ENCODE results near the gene PTOV1. TPM values are rescaled to one million over a fixed set of nuclear protein-coding genes. Genes with fewer than 3 reads are reported as not detected.

The PTOV1 gene
- total RNA-seq, 4 donors from 2014 or later = 62.3 to 203 (median 66.8) TPM

GRCh38 chr19:49807904-49808675 is 42.9 kb upstream of the PTOV1 start:
- no peak for DNase-seq
- TF ChIP-seq EP300 (IDR thresholded peaks at IDR 0.05; ENCODE audit: low read depth) (no peak), POLR2A (IDR thresholded peaks at IDR 0.05) (no peak), POLR2AphosphoS5 (IDR thresholded peaks at IDR 0.05) (no peak), CTCF (IDR thresholded peaks at IDR 0.05) (no peak)
- Histone ChIP-seq H3K27ac (peak overlapping the region; percentile 62 to 84 (median 78)), H3K9me3 (no peaks in the 10 kb centered on the region), H3K27me3 (no peaks in the 10 kb centered on the region), H3K4me3 (peak overlapping the region in 2 of 4 donors; percentile 51 to 57), H3K36me3 (peaks cover 0 to 6% (median 2%) of the 10 kb centered on the region in 4 donors), H3K4me1 (peaks cover 4 to 29% (median 14%) of the 10 kb centered on the region in 4 donors)
- intact Hi-C loops (cut with DNase I; ENCODE audit: low total_unique reads) = loop anchor here (5.0 kb wide), 1 partner anchor 41 kb away; the partner anchor contains the start of gene AP2A1
- in situ Hi-C loops (cut with MboI; ENCODE audit: low pct_ligation_motif_present in 1 of 4, low pct_unique_long_range_greater_than_20kb in 1 of 4, low sequenced_read_pairs in 3 of 4) = no loop called here
- 83 to 90% methylated on average over 3 to 20 of the region's 20 CpGs for WGBS, 2 donors (ENCODE audit: low coverage in 1 of 2)

- WGBS, 2 donors (ENCODE audit: low coverage in 1 of 2) = 1% methylated on average over 31 of the region's 31 CpGs; no CpG with 5 or more reads in 1 of the 2 donors
- Histone ChIP-seq H3K27me3 (no peaks in the 10 kb centered on the region), H3K9me3 (no peaks in the 10 kb centered on the region), H3K27ac (peak overlapping the region; percentile 62 to 84 (median 78)), H3K36me3 (no peaks in the 10 kb centered on the region), H3K4me3 (peak overlapping the region; percentile 38 to 57 (median 46)), H3K4me1 (peaks cover 4 to 29% (median 14%) of the 10 kb centered on the region in 4 donors)
- TF ChIP-seq CTCF (IDR thresholded peaks at IDR 0.05) (no peak), POLR2AphosphoS5 (IDR thresholded peaks at IDR 0.05) (peak in 1 of 3 donors; percentile 25), EP300 (IDR thresholded peaks at IDR 0.05; ENCODE audit: low read depth) (no peak), POLR2A (IDR thresholded peaks at IDR 0.05) (peak; percentile 27)
- intact Hi-C loops (cut with DNase I; ENCODE audit: low total_unique reads) (loop anchor here (5.0 kb wide), 1 partner anchor 41 kb away; the partner anchor contains the start of gene AP2A1), in situ Hi-C loops (cut with MboI; ENCODE audit: low pct_ligation_motif_present in 1 of 4, low pct_unique_long_range_greater_than_20kb in 1 of 4, low sequenced_read_pairs in 3 of 4) (no loop called here)
- DNase-seq = peak; percentile 95
Observed at GRCh38 chr19:49808711-49809159, 42.2 kb upstream of the PTOV1 start.

- 15% methylated on average over 38 of the region's 50 CpGs; no CpG with 5 or more reads in 1 of the 2 donors for WGBS, 2 donors (ENCODE audit: low coverage in 1 of 2)
- in situ Hi-C loops (cut with MboI; ENCODE audit: low pct_ligation_motif_present in 1 of 4, low pct_unique_long_range_greater_than_20kb in 1 of 4, low sequenced_read_pairs in 3 of 4) = no loop called here
Observed at GRCh38 chr19:49809160-49809940, 41.6 kb upstream of the PTOV1 start.

More at GRCh38 chr19:49809160-49809940, 41.6 kb upstream of the PTOV1 start:
- DNase-seq = peak; percentile 66
- no peaks in the 10 kb centered on the region for H3K27me3 ChIP-seq
- peak overlapping the region; percentile 38 to 57 (median 46) for H3K4me3 ChIP-seq
- H3K27ac ChIP-seq = peak overlapping the region; percentile 62 to 84 (median 78)
- intact Hi-C loops (cut with DNase I; ENCODE audit: low total_unique reads) = loop anchor here (5.0 kb wide), 1 partner anchor 42 kb away; the partner anchor contains the start of gene AP2A1
- H3K36me3 ChIP-seq = no peaks in the 10 kb centered on the region
- no peak for TF ChIP-seq EP300 (IDR thresholded peaks at IDR 0.05; ENCODE audit: low read depth)
- TF ChIP-seq POLR2A (IDR thresholded peaks at IDR 0.05) = peak; percentile 53
- no peak for TF ChIP-seq CTCF (IDR thresholded peaks at IDR 0.05)
- TF ChIP-seq POLR2AphosphoS5 (IDR thresholded peaks at IDR 0.05) = peak in 2 of 3 donors; percentile 45 to 46
- H3K9me3 ChIP-seq = no peaks in the 10 kb centered on the region
- H3K4me1 ChIP-seq = peaks cover 4 to 29% (median 16%) of the 10 kb centered on the region in 4 donors

Measured in transverse colon (tissue), 4 donors.